ENCODE data around the gene TMEM263. TPM values are rescaled to one million over a fixed set of nuclear protein-coding genes. Genes with fewer than 3 reads are reported as not detected.

Gene TMEM263
- total and polyA plus RNA-seq, 2 donors (not counting 1 experiment from before 2014, with no cell fraction given) = 97.9 to 116 TPM

DNA sequence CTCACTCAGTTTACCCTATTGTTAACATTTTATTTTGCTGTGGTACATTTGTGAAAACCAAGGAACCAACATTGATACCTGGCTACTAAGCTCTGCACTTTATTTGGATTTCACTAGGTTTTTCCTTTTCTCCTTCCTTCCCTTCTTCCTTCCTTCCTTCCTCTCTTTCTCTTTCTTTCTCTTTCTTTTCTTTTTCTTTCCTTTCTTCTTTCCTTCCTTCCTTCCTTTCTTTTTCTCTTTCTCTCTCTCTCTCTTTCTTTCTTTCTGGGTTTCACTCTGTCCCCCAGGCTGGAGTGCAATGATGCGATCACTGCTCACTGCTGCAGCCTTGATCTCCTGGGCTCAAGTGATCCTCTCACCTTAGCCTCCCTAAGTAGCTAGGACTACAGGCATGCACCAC is 29.1 kb upstream of the TMEM263 start:
- Histone ChIP-seq H3K9me3 (ENCODE audit: control insufficient read depth, insufficient read depth, low read depth, low read length) (no peaks in the 10 kb centered on the region), H3K4me2 (ENCODE audit: extremely low read depth, insufficient read depth, low read length) (no peak overlapping the region), H3K36me3 (ENCODE audit: control insufficient read depth, insufficient read depth, low read length) (no peaks in the 10 kb centered on the region), H4K20me1 (ENCODE audit: control insufficient read depth, extremely low read depth, insufficient read depth, low read length) (no peaks in the 10 kb centered on the region), H3K27ac (ENCODE audit: insufficient read depth, low read length) (no peak overlapping the region), H3K4me3 (replicated peaks in 1 of 4; ENCODE audit: control extremely low read depth in 1 of 4, insufficient read depth in 1 of 4, low read depth in 3 of 4, low read length in 4 of 4) (no peak overlapping the region), H3K4me1 (ENCODE audit: control insufficient read depth, extremely low read depth, insufficient read depth, low read length) (no peaks in the 10 kb centered on the region), H3K9ac (ENCODE audit: insufficient read depth, low read length) (no peak overlapping the region), H2AFZ (ENCODE audit: low read length) (no peak overlapping the region), H3K79me2 (ENCODE audit: control insufficient read depth, insufficient read depth, low read length) (no peaks in the 10 kb centered on the region), H3K27me3 (ENCODE audit: control insufficient read depth, insufficient read depth, low read length) (no peaks in the 10 kb centered on the region)
- DNase-seq (ENCODE audit: low read depth in 2 of 2) = no peak
- TF ChIP-seq, protein P1, sequence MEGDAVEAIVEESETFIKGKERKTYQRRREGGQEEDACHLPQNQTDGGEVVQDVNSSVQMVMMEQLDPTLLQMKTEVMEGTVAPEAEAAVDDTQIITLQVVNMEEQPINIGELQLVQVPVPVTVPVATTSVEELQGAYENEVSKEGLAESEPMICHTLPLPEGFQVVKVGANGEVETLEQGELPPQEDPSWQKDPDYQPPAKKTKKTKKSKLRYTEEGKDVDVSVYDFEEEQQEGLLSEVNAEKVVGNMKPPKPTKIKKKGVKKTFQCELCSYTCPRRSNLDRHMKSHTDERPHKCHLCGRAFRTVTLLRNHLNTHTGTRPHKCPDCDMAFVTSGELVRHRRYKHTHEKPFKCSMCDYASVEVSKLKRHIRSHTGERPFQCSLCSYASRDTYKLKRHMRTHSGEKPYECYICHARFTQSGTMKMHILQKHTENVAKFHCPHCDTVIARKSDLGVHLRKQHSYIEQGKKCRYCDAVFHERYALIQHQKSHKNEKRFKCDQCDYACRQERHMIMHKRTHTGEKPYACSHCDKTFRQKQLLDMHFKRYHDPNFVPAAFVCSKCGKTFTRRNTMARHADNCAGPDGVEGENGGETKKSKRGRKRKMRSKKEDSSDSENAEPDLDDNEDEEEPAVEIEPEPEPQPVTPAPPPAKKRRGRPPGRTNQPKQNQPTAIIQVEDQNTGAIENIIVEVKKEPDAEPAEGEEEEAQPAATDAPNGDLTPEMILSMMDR (conservative IDR thresholded peaks at IDR 0.05 in 1 of 2, IDR thresholded peaks at IDR 0.05 in 1 of 2; ENCODE audit: low read depth in 1 of 2, low read length in 2 of 2) = no peak
- TF ChIP-seq EZH2 (IDR thresholded peaks at IDR 0.05; ENCODE audit: low read length, missing control alignments) = no peak

DNA sequence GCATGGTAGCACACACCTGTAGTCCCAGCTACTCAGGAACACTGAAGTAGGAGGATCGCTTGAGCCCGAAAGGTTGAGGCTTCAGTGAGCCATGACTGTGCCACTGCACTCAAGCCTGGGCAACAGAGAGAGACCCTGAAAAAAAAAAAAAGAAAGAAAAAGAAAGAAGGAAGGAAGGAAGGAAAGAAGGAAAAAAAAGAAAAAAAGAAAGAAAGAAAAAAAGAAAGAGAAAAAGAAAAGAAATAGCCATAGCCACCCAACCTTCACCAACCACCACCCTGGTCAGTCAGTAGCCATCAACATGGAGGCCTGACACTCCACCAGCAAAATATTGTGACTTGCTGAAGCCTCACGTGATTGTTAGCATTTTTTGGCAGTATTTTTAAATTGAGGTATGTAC is 21.4 kb upstream of the TMEM263 start:
- Histone ChIP-seq H3K4me1 (ENCODE audit: control insufficient read depth, extremely low read depth, insufficient read depth, low read length) (no peaks in the 10 kb centered on the region), H3K4me2 (ENCODE audit: extremely low read depth, insufficient read depth, low read length) (no peak overlapping the region), H3K9me3 (ENCODE audit: control insufficient read depth, insufficient read depth, low read depth, low read length) (no peaks in the 10 kb centered on the region), H3K27me3 (ENCODE audit: control insufficient read depth, insufficient read depth, low read length) (no peaks in the 10 kb centered on the region), H4K20me1 (ENCODE audit: control insufficient read depth, extremely low read depth, insufficient read depth, low read length) (no peaks in the 10 kb centered on the region), H2AFZ (ENCODE audit: low read length) (no peak overlapping the region), H3K79me2 (ENCODE audit: control insufficient read depth, insufficient read depth, low read length) (no peaks in the 10 kb centered on the region), H3K4me3 (replicated peaks in 1 of 4; ENCODE audit: control extremely low read depth in 1 of 4, insufficient read depth in 1 of 4, low read depth in 3 of 4, low read length in 4 of 4) (no peak overlapping the region), H3K27ac (ENCODE audit: insufficient read depth, low read length) (no peak overlapping the region), H3K9ac (ENCODE audit: insufficient read depth, low read length) (no peak overlapping the region), H3K36me3 (ENCODE audit: control insufficient read depth, insufficient read depth, low read length) (no peaks in the 10 kb centered on the region)
- DNase-seq (ENCODE audit: low read depth in 2 of 2) = no peak
- TF ChIP-seq EZH2 (IDR thresholded peaks at IDR 0.05; ENCODE audit: low read length, missing control alignments) = no peak
- TF ChIP-seq, protein P1 (conservative IDR thresholded peaks at IDR 0.05 in 1 of 2, IDR thresholded peaks at IDR 0.05 in 1 of 2; ENCODE audit: low read depth in 1 of 2, low read length in 2 of 2) = no peak

DNA sequence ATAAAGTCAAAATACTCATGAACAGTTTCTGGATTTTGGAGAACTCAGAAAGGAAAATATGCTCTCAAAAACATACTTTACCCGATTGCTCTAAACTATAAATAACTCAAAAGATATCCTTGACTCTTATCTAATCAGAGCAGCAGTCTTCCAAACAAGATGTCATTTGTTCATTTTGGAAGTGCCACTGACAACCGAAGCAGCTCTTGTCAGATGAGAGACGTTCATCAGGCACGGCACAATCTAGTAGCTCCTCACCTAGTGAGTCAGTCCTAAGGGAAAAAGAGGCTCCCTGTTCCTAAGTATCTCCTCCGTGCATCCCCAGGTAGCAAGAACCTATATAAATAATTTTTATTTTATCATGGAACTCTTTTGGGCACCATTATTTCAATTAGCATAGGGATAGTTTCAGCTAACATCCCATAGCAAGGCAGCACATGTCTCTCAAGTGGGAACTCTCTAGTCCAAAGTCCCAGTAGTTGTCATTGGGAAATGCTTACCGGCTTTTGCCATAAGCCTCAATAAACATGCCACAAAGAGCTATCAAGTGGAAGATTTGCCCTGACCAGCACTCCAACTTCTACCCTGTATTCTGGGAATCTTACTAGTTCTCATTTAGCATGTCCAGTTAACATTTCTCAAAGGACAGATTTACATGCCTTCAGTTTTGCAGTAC is 14.1 kb upstream of the TMEM263 start:
- Histone ChIP-seq H3K4me2 (ENCODE audit: extremely low read depth, insufficient read depth, low read length) (no peak overlapping the region), H3K27me3 (ENCODE audit: control insufficient read depth, insufficient read depth, low read length) (no peaks in the 10 kb centered on the region), H2AFZ (ENCODE audit: low read length) (no peak overlapping the region), H4K20me1 (ENCODE audit: control insufficient read depth, extremely low read depth, insufficient read depth, low read length) (no peaks in the 10 kb centered on the region), H3K9ac (ENCODE audit: insufficient read depth, low read length) (no peak overlapping the region), H3K4me1 (ENCODE audit: control insufficient read depth, extremely low read depth, insufficient read depth, low read length) (no peaks in the 10 kb centered on the region), H3K36me3 (ENCODE audit: control insufficient read depth, insufficient read depth, low read length) (no peaks in the 10 kb centered on the region), H3K27ac (ENCODE audit: insufficient read depth, low read length) (no peak overlapping the region), H3K79me2 (ENCODE audit: control insufficient read depth, insufficient read depth, low read length) (no peaks in the 10 kb centered on the region), H3K9me3 (ENCODE audit: control insufficient read depth, insufficient read depth, low read depth, low read length) (no peaks in the 10 kb centered on the region), H3K4me3 (replicated peaks in 1 of 4; ENCODE audit: control extremely low read depth in 1 of 4, insufficient read depth in 1 of 4, low read depth in 3 of 4, low read length in 4 of 4) (no peak overlapping the region)
- DNase-seq (ENCODE audit: low read depth in 2 of 2) = no peak
- no peak for TF ChIP-seq EZH2 (IDR thresholded peaks at IDR 0.05; ENCODE audit: low read length, missing control alignments)
- TF ChIP-seq, protein P1 (conservative IDR thresholded peaks at IDR 0.05 in 1 of 2, IDR thresholded peaks at IDR 0.05 in 1 of 2; ENCODE audit: low read depth in 1 of 2, low read length in 2 of 2) = no peak
